SW480 (cell line): Measurements from ENCODE around the gene TMEM81.

Experiments
- DNase-seq: peaks from one replicate; pipeline ENCODE4 v3.0.0-alpha.2; 2016; ENCODE audit warnings: low spot score

The TMEM81 gene, protein sequence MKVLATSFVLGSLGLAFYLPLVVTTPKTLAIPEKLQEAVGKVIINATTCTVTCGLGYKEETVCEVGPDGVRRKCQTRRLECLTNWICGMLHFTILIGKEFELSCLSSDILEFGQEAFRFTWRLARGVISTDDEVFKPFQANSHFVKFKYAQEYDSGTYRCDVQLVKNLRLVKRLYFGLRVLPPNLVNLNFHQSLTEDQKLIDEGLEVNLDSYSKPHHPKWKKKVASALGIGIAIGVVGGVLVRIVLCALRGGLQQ

DNA sequence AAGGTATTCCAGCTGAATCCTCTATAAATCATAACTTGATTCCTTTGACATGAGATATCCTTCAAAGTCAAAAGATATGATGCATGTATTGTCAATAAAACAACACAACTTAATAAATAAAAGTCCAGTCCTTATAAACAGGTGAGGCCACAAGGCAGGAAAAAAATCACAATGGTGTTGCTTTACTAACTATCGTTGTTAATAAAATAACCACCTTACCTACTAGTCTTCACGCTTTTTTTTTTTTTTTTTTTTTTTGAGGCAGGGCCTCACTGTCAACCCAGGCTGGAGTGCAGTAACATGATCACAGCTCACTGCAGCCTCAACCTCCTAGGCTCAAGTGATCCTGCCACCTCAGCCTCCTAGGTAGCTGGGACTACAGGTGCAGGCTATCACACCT is at the start of gene TMEM81:
Gene TMEM81, minus strand, starts transcription at position 101 of the 400 bp plus-strand sequence. CDS start 140 bp downstream, outside the sequence.
- no peak for DNase-seq

DNA sequence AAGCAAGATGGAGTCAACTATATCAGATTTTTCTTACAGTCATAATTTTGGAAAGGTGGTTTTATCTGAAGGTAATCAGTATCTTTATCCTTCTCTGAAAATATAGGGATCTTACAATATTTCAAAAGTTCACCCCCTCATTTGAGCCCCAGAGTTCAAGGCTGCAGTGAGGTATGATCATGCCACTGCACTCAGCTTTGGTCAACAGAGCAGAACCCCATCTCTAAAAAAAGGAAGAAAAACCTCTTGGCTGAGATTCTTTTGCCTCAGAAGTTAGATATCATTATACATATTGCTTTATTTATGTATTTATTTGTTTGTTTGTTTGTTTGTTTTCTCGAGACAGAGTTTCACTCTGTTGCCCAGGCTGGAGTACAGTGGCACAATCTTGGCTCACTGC is 49.0 kb upstream of the TMEM81 start:
- DNase-seq: no peak

- no peak for DNase-seq
Measured at GRCh38 chr1:205129447-205130029, 45.3 kb upstream of the TMEM81 start.

- DNase-seq: no peak
Measured at GRCh38 chr1:205128050-205128449, 43.8 kb upstream of the TMEM81 start.

- DNase-seq: no peak
Measured at GRCh38 chr1:205127646-205128045, 43.4 kb upstream of the TMEM81 start.

DNA sequence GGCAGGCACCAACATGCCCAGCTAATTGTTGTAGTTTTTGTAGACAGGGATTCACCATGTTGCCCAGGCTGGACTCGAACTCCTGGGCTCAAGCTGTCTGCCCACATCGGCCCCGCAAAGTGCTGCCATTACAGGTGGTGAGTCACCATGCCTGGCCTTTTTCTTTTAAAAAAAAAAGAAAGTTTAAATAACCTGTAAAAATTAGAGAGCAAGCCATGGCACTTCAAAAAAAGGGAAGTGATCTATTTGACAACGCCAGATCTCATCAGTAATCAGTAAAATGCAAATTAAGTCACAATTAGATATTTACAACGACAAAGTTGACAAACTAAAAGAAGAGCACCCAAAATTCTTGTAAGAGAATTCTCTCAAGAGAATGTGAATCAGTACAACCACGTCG is 40.5 kb upstream of the TMEM81 start:
- DNase-seq: no peak

GRCh38 chr1:205122489-205122882 is 38.2 kb upstream of the TMEM81 start:
- DNase-seq: no peak

GRCh38 chr1:205121660-205122488 is 37.6 kb upstream of the TMEM81 start, which contains the start of gene RBBP5:
Gene RBBP5, minus strand, starts transcription at chr1:205121978. Its CDS starts 105 bp downstream, at chr1:205121873.
- DNase-seq: peak; percentile 96

GRCh38 chr1:205118752-205119151 is 34.5 kb upstream of the TMEM81 start:
- no peak for DNase-seq

DNA sequence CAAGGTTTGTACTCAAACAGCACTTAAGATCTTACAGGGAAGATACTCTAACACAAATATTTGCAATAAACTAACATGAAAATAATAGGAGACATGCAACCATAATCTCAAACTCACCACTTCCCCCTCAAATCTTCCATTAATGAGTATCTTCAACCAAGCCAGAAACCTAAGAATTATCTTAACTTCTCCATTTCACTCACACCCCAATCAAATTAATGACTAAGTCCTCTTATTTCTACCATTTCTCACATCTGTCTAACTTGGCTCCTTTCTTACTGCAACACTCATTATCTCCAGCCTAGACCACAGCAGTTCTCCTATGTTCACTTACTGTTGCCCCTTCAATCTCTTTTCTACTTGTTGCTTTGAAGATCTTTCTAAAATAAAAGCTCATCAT is 27.1 kb upstream of the TMEM81 start:
- no peak for DNase-seq

DNA sequence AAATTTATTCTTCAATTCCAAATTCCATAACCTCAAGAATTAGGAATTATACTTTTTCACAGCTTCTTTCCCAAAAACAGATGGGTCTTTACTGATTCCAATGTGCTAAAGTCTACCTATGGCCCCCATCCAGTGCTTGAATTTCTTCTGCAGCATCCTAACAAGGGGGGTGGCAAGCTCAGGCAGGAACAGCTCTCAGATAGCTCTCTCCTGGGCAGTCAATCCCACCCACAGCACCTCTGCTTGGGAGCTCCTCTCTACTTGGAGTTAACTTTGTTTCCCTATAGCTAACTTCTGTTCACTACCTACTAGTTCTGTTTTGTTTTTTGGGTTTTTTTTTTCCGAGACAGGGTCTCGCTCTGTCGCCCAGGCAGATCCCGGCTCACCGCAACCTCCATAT is 25.5 kb upstream of the TMEM81 start:
- DNase-seq: no peak

- DNase-seq: no peak
Measured at GRCh38 chr1:205109269-205109668, 25.0 kb upstream of the TMEM81 start.

- no peak for DNase-seq
Measured at GRCh38 chr1:205108464-205108863, 24.2 kb upstream of the TMEM81 start.

DNA sequence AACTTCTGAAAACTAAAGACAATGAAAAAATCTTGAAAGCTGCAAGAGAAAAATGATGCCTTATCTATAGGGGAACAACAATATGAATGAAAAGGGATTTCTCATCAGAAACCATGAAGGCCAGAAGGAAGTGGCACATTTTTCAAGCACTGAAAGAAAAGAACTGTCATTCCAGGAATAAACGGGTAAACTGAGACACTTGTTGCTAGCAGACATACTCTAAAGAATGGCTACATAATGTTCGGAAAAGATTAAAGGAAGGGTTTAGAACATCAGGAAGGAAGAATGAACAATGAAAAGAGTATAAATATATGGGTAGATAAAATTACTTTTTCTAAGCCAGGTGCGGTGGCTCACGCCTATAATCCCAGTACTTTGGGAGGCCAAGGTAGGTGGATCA is 23.1 kb upstream of the TMEM81 start:
- no peak for DNase-seq

DNA sequence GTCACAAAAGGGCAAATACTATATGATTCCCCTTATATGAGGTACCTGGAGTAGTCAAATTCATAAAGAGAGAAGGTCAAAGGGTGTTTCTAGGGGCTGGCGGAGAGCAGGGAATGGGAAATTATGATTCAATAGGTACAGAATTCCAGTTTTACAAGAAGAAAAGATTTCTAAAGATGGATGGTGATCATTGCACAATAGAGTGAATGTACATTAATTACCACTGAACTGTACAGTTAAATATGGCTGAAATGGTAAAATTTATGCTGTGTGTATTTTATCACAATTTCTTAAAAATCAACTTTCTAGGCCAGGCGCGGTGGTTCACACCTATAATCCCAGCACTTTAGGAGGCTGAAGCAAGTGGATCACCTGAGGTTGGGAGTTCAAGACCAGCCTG is 18.1 kb upstream of the TMEM81 start:
- no peak for DNase-seq

GRCh38 chr1:205098242-205098641 is 14.0 kb upstream of the TMEM81 start:
- no peak for DNase-seq

DNA sequence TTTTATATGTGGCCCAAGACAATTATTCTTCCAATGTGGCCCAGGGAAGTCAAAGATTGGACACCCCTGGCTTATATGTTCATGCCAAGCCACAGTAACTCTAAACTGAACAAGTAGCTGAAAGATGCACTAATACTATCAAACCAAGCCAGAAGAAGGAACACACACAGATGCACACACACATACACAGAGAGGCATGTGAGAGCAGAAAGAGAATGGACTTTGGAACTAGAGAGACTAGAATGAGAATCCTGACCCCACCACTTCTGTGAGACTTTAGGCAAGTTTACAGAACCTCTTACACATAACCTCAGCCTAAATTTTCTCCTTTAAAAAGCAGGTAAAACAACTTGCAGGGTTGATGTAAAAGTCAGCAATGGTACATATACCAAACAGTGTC is 11.2 kb upstream of the TMEM81 start:
- no peak for DNase-seq

DNA sequence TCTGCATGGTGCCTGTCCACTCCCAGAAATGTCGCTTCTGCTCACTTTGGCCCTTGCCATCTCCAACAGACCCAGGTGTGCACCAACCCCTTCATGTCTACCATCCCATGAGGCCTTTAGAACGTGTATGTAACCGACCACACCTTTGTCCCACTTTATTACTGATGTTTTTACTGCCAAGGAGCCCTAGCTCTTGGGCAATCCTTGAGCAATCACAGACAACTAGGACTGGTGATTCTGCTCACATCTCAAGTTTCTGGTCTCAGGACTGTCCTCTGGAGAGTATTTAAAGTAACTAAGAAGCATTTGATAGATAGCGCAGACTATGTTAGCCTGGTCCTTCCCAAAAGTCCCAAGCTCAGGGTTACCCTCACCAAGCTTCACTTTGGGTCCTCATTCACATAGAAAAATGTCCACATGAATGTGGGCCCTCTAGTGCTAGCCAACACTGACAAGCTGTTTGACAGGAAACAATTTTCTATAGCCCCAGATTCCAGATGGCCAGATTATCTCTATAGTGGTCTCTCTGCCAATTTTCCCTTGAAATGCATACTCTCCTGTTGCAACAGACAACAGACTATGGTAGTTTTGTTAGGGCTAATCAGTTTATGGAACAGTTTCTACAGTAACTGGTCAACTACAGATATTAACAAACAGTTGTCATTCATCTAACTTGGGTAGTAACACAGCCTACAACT is 6.9 kb upstream of the TMEM81 start:
- no peak for DNase-seq

DNA sequence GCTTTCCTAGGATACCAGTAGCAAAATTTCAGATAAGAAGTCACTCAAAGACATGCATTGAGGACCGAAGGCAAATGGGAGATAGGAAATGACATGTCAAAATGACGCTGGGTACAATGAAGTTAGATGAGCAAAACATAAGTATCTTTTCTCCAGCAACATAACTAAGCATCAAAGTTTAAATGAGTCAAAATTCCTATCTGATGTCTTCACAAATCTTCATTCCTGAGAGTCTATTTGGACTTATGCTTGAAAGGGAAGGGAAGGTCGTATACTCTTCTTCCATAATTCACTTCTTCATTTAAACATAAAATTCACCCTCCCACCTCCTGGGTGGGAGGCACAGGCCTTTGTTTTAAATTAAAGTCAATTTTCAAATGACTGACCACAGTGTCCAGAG is 4.1 kb upstream of the TMEM81 start:
- DNase-seq: no peak

GRCh38 chr1:205082431-205082830 is 1.8 kb downstream of the TMEM81 start:
- no peak for DNase-seq

- DNase-seq: no peak
Measured at GRCh38 chr1:205077934-205078311, 6.3 kb downstream of the TMEM81 start.

DNA sequence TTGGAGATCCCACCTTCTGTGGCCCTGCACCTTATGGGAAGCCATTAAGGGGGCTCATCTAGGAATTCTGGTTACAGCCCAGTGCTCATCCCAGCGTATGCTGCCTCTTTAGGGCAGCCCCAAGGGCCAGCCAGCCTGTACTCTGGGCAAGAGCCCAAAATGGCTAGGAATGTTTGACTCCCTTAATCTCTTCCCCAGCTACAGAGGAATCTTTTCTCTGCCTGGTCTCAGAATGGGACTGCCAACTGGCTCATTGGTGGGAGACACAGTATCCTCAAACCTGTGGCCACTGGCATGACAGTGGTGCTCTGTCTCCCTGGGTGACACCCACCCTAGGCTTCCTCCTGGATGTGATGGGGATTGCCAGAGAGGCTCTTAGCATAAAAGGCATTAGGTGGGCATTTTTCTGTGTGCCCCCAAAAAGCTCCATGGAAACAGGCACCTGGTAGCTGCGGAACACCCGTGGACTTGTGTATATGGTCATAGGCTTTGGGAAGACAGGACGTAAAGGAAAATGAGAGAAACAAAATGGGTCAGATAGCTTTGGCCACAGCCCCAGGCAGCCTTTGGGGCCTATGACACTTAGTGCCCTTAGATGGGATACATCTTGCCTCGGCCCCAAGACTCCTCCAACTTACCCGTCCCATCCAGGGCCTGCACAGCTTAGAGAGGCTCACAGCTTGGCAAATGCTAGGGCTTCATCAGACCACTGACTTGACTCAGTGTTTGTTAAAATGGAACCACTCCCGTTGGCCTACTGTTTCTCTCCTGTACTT is 6.9 kb downstream of the TMEM81 start:
- no peak for DNase-seq
